GM21515 (cell line): ENCODE data around the gene CA5A.

Experiments
- ATAC-seq: cut with Tn5 transposase; IDR thresholded peaks from one replicate; pipeline ENCODE4 v1.9.1; 2021; ENCODE audit not compliant: unreplicated experiment

Gene CA5A

GRCh38 chr16:87854053-87854906 lies 82.0 kb downstream of the CA5A start:
- ATAC-seq = no peak

- ATAC-seq = no peak
Measured at GRCh38 chr16:87853411-87854052, 82.8 kb downstream of the CA5A start.

DNA sequence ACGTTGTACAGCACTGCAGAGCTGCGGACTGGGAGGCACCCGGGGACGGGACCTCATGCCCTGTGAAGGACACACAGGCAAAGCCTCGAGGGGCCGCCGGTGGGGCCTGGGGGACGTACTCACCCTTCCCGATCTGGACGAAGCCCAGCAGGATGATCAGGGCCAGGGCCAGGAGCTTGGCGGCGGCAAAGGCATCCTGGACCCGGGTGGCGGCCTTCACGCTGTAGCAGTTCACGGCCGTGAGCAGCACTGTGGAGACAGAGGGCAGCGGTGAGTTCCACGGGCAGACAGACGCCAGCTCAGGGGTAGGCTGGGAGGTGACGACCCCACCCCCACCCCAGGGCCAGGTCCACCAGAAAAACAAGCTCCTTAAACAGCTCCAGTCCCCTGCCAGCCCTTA lies 84.7 kb downstream of the CA5A start:
- no peak for ATAC-seq

DNA sequence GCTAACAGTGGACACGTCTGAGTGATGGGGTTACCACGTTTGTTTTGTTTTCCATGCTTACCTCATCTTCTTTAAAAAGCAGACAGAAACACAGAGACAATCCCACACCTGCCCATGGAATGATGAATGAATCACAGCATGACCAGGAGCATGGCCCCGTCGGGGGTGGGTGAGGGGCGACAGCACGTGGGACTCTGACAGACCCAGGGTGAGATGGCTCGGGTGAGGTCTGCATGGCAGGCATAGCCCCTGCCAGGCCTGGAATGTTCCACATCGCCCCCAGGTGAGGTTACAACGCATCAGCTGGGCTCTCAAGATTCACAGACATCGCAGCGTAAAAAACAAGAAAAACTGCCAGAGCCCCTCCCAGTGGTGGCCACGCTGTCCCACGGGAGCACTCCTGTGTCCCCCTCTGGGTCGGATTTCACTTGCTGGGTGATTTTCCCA lies 85.2 kb downstream of the CA5A start:
- ATAC-seq = no peak

GRCh38 chr16:87850009-87851006 lies 86.0 kb downstream of the CA5A start:
- no peak for ATAC-seq

DNA sequence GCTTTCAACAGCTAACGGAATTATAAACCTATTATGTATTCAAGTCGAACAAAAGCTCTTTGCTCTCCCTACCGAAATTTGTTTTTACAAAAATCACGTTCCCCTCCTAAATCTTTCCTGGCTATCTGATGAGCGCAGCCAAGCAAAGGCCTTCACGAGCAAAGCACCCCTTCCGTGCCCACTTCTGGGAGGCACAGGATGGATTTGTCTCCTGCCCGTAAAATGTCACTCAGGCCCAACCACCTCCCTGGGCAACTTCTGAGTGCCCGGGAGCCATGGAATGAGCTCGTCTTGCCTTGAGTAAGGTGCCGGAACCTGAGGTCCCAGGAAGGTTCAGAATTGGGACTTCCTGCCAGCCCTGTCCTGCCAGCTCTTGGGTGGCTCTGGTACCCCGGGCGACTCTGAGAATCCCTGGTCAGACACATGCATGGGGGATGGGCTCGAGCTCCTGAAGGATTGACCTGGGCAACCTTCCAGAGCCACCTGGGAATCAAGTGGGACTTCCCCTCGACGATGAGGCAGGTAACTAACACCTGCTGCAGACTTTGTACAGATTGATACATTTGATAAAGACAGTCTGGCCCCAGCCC lies 86.8 kb downstream of the CA5A start:
- ATAC-seq = no peak

DNA sequence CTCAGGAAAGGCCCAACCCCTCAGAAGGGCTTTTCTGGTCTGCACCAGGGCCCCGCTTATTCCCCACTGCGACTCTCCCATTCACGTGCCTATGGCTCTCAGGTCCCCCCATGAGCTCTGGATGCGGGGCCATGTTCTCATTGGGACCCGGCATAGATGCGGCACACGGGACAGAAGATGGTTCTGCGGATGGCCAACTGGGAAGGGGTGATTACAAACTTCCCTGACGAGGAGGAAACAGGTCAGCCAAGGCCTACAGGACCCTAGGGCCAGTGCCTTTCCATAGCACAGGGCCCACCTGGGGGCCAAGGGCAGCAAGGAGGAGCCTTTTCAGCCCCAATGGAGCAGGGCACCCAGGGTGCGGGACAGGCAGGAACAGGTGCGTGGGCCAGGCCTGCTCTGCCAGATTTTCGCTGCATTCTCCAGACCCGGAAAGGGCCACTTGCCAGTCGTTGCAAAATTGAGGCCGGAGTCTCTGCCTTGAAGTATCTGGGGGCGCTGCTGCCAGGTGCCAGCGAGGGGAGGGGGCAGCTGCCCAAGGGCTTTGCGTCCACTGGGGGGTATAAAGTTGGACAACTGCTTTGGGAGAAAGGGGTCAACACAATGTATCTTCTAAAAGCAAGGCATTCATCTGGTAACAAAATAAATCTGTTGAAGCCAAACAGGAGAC lies 87.5 kb downstream of the CA5A start:
- ATAC-seq = no peak

GRCh38 chr16:87847785-87848675 lies 88.3 kb downstream of the CA5A start:
- ATAC-seq = no peak

- ATAC-seq = no peak
Measured at GRCh38 chr16:87847467-87847784, 88.9 kb downstream of the CA5A start.

DNA sequence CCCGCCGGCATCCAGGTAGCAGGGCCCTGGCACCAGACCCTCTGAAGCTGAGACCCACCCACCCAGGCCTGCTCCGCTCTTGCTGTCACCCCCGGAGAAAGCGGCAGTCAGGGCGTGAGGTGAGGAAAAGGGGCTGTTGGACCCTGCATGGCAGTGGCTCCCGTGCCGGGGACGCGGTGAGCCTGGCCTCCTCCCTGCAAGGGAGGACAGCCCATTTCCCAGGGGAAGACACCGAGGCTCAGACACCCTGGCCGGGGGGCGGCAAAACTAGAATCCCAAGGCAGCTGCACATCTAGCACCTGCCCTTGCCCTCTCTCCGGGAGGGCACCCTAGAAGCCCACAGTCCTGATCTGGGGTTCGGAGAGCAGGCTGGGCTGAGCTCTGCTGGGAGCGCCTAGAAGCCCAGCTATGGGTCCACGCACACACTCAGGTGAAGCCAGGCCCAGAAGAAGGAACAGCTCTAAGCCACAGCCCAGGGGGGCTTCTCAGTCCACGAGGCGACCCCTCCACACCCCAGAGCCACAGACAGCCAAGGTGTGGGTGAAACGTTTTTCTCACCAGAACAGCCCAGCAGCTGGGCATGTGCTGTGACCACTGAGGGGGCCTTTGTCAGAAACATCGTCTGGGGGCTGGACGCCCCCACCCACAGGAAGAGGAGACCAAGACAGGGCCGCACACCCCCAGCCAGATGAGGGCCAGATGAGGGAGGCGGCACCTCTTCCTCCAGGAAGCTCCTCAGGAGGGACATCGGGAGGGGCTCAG lies 89.4 kb downstream of the CA5A start:
- ATAC-seq = no peak

GRCh38 chr16:87845807-87846619 lies 90.3 kb downstream of the CA5A start:
- ATAC-seq = no peak

DNA sequence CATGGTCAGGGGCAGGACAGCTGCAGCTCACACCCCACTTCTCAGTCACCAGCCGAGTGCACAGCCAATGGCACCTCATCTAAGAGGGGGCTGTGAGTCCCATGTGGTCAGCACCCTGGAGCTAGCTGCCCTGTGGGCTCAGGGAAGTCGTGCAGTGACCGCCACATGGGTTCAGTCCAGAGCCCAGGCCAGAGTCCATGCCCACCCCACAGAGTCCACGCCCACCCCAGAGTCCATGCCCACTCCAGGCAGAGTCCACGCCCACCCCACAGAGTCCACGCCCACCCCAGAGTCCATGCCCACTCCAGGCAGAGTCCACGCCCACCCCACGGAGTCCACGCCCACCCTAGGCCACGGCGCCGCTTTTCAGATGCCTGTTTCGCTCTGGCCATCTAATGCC lies 91.1 kb downstream of the CA5A start:
- no peak for ATAC-seq

- ATAC-seq = no peak
Measured at GRCh38 chr16:87844809-87845208, 91.5 kb downstream of the CA5A start.

DNA sequence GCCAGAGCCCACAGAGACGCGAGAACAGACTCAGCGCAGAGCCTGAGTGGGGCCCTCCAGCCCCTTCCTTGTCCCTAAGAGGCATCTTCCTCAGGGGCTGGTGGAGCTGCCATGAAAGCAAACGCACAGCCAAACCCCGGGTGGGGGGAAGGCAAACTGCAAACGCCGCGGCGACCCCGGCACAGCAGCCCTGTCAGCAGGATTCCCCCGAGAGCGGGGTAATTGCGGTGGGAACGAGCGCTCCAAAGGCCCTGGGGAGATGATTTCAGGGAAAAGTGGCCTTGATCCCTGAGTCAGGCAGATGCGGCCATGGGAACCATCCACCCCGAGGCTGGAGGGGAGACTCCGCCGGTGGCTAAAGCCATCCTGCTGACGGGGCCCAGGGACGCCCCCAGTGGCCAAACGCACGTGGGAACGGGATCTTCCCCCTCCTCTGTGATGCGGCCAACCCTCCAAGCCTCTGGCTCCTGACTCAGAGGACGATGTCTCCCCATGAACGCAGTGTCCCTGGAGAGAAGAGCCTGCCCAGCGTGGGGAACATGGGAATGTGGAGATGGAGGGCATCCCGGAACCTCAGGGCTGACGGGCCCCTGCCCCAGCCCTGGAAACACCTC lies 92.1 kb downstream of the CA5A start:
- ATAC-seq = no peak

DNA sequence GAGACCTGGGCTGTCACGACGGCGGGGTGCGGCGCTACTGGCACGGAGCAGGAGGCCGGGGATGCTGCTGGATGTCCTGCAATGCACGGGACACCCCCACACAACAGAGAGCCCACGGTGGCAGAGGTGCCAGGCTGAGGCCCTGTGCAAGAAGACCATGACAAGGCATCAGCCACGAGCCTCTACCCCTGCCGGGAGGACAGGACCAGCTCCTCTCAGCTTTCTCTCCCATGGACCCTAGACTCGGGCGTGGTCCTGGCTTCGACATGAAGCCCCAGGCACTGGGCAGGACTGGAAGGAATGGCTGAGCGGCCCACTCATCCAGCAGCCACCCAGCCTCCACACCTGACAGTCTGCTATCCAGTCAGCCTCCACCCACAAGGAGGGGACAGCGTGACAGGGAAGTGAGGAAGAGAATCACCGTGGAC lies 92.6 kb downstream of the CA5A start:
- no peak for ATAC-seq

GRCh38 chr16:87842209-87842869 lies 94.0 kb downstream of the CA5A start:
- ATAC-seq = no peak
